NCI-H82 treated with DMSO at 0.1 percent for 48 hours (cell line): ENCODE results near the gene ALK.

Experiments
- DNase-seq: peaks from one replicate; lab custom pipeline; 2025; ENCODE audit not compliant: unreplicated experiment; lab: John Stamatoyannopoulos, UW

ALK gene

GRCh38 chr2:29662861-29663260 lies 258.5 kb downstream of the ALK start:
- DNase-seq = no peak

GRCh38 chr2:29660201-29660600 lies 261.2 kb downstream of the ALK start:
- DNase-seq = no peak

- DNase-seq = peak; percentile 26
Measured at GRCh38 chr2:29659178-29659577, 262.2 kb downstream of the ALK start.

- DNase-seq = peak; percentile 10
Measured at GRCh38 chr2:29657674-29658073, 263.7 kb downstream of the ALK start.

- DNase-seq = no peak
Measured at GRCh38 chr2:29655391-29656086, 265.8 kb downstream of the ALK start.

GRCh38 chr2:29650631-29651097 lies 270.7 kb downstream of the ALK start:
- DNase-seq = no peak

- no peak for DNase-seq
Measured at GRCh38 chr2:29644949-29645348, 276.4 kb downstream of the ALK start.

- DNase-seq = no peak
Measured at GRCh38 chr2:29643196-29643595, 278.2 kb downstream of the ALK start.

- no peak for DNase-seq
Measured at GRCh38 chr2:29640360-29640759, 281.0 kb downstream of the ALK start.

GRCh38 chr2:29638641-29639040 lies 282.7 kb downstream of the ALK start:
- no peak for DNase-seq

GRCh38 chr2:29634916-29635315 lies 286.5 kb downstream of the ALK start:
- no peak for DNase-seq

GRCh38 chr2:29632018-29632417 lies 289.4 kb downstream of the ALK start:
- no peak for DNase-seq

- DNase-seq = peak; percentile 61
Measured at GRCh38 chr2:29629495-29629894, 291.9 kb downstream of the ALK start.

GRCh38 chr2:29628862-29629261 lies 292.5 kb downstream of the ALK start:
- no peak for DNase-seq

- DNase-seq = no peak
Measured at GRCh38 chr2:29628108-29628745, 293.2 kb downstream of the ALK start.

- no peak for DNase-seq
Measured at GRCh38 chr2:29627279-29627711, 294.1 kb downstream of the ALK start.

- no peak for DNase-seq
Measured at GRCh38 chr2:29620890-29621289, 300.5 kb downstream of the ALK start.

GRCh38 chr2:29619689-29620088 lies 301.7 kb downstream of the ALK start:
- no peak for DNase-seq

GRCh38 chr2:29618024-29618423 lies 303.4 kb downstream of the ALK start:
- DNase-seq = no peak

- no peak for DNase-seq
Measured at GRCh38 chr2:29617351-29617750, 304.0 kb downstream of the ALK start.

- DNase-seq = no peak
Measured at GRCh38 chr2:29616569-29616968, 304.8 kb downstream of the ALK start.

- no peak for DNase-seq
Measured at GRCh38 chr2:29615841-29616240, 305.5 kb downstream of the ALK start.

GRCh38 chr2:29615183-29615582 lies 306.2 kb downstream of the ALK start:
- DNase-seq = no peak
